IPS-11a (cell line): ENCODE data around the gene SERPINA9.

Experiments
- H3K4me3 ChIP-seq: one replicate; pipeline ENCODE4 v1.5.1; 2013; ENCODE audit warnings: low read depth, low read length, control low read depth

SERPINA9 gene

DNA sequence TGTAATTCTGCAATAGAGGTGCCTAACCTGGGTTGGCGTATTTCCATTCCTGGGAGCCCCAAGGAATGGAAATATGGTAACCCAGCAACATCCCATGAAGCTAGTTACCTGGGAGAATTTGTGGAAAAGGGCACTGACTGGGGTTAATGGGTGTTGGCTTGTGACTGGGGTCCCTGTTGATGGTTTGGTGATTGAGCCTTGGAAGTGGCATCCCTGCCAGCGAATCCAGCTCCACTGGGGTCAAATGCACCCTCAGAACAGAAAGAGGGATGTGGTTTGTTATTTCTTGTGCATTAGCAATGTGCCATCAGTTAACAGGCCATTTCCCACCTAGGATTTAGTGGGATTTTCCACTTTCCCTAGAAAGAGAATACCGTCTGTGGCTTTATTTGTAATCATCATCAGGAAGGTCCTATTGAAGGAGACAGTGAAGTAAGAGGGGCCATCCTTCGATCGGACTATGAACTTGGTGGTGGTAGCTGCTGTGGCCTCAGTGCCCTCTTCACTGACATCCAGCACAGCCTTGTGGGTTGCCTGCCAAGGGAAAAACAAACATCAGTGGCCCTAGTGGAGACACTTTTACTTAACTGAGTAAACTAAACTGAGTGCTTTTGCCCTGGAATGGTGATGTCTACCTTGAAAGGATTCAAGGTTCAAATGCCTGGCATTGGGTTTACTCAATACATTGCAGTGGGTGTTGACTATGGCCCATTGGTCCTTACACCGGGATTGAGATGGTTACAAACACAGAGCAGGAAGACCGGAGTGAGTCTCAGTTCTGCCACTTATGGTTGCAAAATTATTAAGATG lies 13.0 kb downstream of the SERPINA9 start:
- H3K4me3 ChIP-seq: no peak overlapping the region

GRCh38 chr14:94462219-94462551 lies 13.8 kb downstream of the SERPINA9 start:
- H3K4me3 ChIP-seq: no peak overlapping the region

DNA sequence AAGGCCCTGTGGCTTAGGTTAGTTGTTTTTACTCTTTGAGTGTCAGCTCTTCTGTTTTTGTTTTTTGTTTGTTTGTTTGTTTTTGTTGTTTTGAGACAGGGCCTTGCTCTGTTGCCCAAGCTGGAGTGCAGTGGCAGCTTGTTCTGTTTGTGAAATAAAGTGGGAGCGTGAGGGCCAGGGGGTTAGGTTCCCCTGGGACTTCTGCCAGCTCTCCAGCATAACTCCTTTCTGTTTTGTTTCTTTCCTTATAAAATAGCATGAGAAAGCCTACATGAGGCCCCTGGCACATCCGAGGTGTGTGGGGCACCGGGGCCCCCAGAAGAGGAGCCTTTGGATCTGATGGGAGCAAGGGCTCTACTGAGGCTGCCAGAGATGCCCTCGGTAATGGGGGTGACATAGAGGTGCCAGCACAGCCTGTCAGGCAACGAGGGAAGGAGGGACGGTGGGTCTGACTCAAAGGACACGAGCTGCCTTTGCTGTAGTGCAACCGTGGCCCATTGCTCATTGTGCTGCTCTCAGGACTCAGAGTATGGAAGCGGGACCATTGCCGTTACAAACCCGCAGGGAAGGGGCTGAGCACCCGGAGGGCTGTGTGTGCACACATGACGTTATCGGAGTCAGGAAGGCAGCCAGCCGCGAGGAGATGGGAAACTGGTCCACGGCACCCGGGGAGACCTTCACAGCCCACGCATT lies 14.3 kb downstream of the SERPINA9 start:
- H3K4me3 ChIP-seq: no peak overlapping the region

- H3K4me3 ChIP-seq: no peak overlapping the region
Observed at GRCh38 chr14:94460631-94461416, 15.2 kb downstream of the SERPINA9 start.

- H3K4me3 ChIP-seq: no peak overlapping the region
Observed at GRCh38 chr14:94458558-94459205, 17.3 kb downstream of the SERPINA9 start.

DNA sequence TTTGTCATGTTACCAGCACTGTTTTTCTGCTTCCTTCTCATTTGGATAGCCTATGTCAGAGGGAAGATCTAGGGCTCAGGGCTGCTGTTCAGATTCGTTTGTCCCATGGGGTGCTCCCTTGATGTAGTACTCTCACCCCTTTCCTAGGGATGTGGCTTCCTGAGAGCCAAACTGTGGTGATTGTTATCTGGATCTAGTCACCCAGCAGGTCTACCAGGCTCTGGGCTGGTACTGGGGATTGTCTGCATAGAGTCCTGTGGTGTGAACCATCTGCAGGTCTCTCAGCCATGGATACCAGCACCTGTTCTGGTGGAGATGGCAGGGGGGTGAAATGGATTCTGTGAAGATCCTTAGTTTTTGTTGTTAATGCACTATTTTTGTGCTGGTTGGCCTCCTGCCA lies 17.9 kb downstream of the SERPINA9 start:
- no peak overlapping the region for H3K4me3 ChIP-seq

DNA sequence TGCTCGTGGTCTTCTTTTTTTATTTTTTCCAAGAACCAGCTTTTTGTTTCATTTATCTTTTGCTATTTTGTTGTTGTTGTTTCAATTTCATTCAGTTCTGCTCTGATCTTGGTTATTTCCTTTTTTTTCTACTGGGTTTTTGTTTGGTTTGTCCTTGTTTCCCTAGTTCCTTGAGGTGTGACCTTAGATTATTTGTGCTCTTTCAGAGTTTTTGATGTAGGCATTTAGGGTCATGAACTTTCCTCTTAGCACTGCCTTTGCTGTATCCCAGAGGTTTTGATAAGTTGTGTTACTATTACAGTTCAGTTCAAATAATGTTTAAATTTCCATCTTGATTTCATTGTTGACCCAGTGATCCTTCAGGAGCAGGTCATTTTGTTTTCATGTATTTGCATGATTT lies 20.1 kb downstream of the SERPINA9 start:
- no peak overlapping the region for H3K4me3 ChIP-seq

DNA sequence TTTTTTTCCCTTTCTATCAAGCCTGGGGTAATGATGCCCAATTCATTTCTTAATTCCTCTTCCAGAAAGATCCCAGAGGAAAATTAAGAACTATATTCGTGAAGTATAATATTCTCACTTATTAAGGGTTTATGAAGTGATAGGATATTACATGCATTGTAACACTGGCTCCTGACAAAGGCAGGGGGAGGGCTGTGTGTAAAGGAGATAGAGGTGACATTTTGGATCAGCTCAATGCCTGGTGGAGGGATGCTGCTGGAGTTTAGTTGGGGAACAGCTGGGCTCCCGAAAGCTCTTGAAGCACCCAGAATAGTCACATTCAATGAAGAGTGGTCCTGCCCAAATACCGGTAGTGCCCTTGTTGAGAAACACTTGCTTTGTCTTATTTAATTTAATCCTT lies 24.2 kb downstream of the SERPINA9 start:
- no peak overlapping the region for H3K4me3 ChIP-seq

DNA sequence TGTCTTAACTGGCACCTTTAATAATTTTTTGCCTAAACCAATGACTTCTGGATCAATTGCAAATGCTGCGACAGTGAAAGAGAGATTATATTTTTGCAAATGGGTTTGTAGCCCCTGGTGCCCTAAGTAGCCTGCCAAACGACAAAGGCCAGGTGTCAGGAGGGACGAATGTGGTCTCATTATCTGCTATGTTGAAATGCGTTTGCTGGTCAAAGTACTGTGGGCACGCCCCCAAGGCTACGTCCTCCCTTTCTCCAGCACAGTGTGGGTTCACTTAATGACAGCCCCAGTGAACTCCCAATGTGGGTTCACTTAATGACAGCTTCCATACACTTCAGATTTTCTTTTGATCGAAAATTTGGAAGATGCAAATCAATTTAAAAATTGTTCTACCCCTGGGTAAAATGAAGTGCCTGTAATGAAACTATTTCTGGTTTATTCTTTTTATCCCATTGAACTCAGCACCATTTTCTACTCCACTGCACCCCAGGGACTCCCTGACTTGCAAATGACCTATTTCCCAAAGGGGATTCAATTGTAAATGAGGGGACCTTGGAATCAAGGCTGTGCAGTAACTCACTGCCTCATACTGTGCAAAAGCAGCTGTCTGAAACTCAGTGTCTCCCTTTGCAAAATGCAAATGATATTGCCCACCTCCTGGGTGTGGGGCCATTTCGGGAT lies 24.8 kb downstream of the SERPINA9 start:
- H3K4me3 ChIP-seq: no peak overlapping the region

GRCh38 chr14:94450722-94451090 lies 25.3 kb downstream of the SERPINA9 start:
- H3K4me3 ChIP-seq: no peak overlapping the region

DNA sequence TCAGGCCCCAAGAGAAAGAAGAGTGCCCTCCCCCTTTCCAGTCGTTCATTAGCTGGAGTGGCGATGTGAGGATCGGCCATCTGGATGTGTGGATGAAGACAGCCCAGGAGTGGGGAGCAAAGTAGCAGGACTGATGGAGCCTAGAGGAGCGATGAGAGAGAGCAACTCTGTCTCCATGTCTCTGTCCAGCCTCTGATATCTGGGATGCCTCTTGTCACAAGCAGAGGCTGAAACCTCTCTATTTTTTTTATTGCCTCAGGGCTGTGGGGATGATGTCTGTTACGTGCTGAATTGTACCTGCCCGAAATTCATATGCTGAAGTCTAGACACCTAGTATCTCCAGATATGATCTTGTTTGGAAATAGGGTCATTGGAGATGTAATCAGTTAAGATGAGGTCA lies 26.1 kb downstream of the SERPINA9 start:
- no peak overlapping the region for H3K4me3 ChIP-seq

DNA sequence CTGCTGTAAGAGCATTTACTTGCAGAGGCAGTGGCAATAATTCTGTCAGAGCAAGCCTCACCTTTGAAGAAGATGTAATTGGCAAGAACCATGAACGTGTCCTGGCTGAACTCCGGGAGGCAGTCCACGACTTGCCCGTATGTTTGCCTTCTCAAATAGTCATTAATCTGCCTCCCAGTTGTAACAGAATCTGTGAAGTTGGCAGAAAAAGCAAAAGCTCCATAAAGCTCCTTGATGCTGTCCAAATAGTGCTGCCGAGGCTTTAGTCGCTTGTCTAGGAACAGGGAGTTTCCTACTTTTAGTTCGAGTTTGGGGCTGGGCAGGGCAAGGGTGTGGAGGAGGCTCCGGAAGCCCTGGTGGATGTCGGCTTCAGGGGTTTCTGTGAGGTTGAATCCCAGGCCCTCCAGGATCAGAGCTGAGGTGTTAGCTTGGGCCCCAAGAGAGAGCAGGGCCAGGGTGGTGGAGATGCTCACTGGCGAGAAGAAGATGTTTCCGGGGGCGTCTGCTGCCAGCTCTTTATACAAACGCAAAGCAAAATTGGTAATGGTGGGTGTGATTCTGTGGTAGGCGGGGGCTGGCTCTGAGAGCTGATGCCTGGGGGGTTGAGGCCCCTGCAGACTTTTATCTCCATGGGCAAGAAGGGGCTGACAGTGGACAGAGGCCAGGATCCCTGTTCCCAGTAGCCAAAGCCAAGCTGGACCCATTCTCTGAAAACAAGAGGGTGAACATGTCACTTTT lies 27.8 kb downstream of the SERPINA9 start:
- H3K4me3 ChIP-seq: no peak overlapping the region

GRCh38 chr14:94447206-94447605 lies 28.8 kb downstream of the SERPINA9 start:
- H3K4me3 ChIP-seq: no peak overlapping the region

GRCh38 chr14:94446126-94446525 lies 29.9 kb downstream of the SERPINA9 start:
- no peak overlapping the region for H3K4me3 ChIP-seq

GRCh38 chr14:94445003-94445402 lies 31.0 kb downstream of the SERPINA9 start:
- no peak overlapping the region for H3K4me3 ChIP-seq

DNA sequence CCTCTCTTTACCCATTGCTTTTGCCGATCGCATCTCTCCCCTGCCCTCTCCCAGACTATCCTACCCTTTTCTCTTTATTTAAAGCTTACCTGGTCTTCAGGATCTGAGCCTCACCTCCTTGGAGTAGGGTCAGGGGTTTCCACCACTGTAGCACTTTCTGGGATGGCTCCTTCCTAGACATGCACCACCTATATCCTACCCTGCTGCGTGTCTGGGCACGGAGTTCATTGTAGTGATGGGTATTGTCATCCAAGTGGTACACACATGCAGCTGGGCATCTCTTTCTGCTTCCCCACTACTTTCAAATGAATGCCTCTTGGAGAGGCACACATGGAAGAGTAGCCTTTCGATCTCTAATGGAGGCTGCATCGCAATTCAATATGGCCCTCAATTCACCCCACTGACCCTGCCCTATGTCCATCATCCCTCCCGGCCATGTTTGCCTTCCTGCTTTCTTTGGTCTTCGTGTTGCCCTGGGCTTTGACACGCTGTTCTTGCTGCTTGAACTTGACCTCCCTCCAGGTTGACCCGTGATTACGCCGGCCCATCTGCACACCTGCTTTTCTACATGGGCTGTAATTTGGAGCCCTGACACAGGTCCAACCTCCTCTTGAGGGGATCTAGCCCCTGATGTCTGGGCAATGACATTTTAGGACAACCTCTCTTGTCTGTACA lies 34.3 kb downstream of the SERPINA9 start:
- H3K4me3 ChIP-seq: no peak overlapping the region

- H3K4me3 ChIP-seq: no peak overlapping the region
Observed at GRCh38 chr14:94441130-94441529, 34.9 kb downstream of the SERPINA9 start.

GRCh38 chr14:94439453-94440057 lies 36.4 kb downstream of the SERPINA9 start:
- H3K4me3 ChIP-seq: no peak overlapping the region

DNA sequence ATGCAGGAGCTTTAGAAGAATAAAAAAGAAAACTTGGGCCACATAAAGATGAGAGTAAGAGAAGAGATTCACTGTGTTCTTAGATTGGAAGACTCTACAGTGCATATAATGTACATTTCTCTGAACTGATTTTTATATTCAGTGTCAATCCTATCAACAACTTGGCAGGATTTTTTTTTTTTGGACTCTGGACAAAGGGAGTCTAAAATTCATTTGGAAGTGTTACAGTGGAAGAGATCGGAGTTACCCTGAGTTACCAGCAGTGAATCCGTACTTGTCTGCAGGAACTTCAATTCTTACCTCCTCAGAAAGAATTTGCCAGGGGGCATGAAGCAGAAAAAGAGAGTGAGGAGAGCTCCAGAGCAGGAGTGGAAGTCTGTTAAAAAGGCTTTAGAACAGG lies 47.4 kb downstream of the SERPINA9 start:
- no peak overlapping the region for H3K4me3 ChIP-seq
